HG02678 (cell line): Measurements from ENCODE around the gene TRIP6.
"Not testable (repeated sequence)": the region's sequence is repeated elsewhere in the genome, so short reads cannot be mapped to it uniquely, and the experiment has no call there.

Experiments used
- ATAC-seq: cut with Tn5 transposase; IDR thresholded peaks from one replicate; pipeline ENCODE4 v1.9.1; 2021; ENCODE audit warnings: mild to moderate bottlenecking, moderate library complexity; ENCODE audit not compliant: unreplicated experiment

TRIP6 gene

GRCh38 chr7:100837099-100837836 is 29.9 kb upstream of the TRIP6 start:
- ATAC-seq, result peak; percentile 84

- ATAC-seq, result no peak
Measured at GRCh38 chr7:100839361-100839760, 27.8 kb upstream of the TRIP6 start.

GRCh38 chr7:100840470-100841100 is 26.6 kb upstream of the TRIP6 start:
- no peak for ATAC-seq

- ATAC-seq, result no peak
Measured at GRCh38 chr7:100847360-100847759, 19.8 kb upstream of the TRIP6 start.

GRCh38 chr7:100852048-100852872 is 14.9 kb upstream of the TRIP6 start, which contains the start of gene SLC12A9:
Gene SLC12A9, plus strand, starts transcription at chr7:100852713. Its CDS starts 1,485 bp downstream, at chr7:100854198.
- ATAC-seq, result peak; percentile 93

- no peak for ATAC-seq
Measured at GRCh38 chr7:100854146-100854895, 12.9 kb upstream of the TRIP6 start.

- not testable (repeated sequence) for ATAC-seq
Measured at GRCh38 chr7:100854899-100855298, 12.3 kb upstream of the TRIP6 start.

- no peak for ATAC-seq
Measured at GRCh38 chr7:100855515-100855914, 11.7 kb upstream of the TRIP6 start.

- no peak for ATAC-seq
Measured at GRCh38 chr7:100856871-100857282, 10.3 kb upstream of the TRIP6 start.

- ATAC-seq, result no peak
Measured at GRCh38 chr7:100859856-100860255, 7.3 kb upstream of the TRIP6 start.

- no peak for ATAC-seq
Measured at GRCh38 chr7:100860702-100861615, 6.2 kb upstream of the TRIP6 start.

GRCh38 chr7:100861616-100861985 is 5.6 kb upstream of the TRIP6 start:
- ATAC-seq, result no peak

- ATAC-seq, result no peak
Measured at GRCh38 chr7:100863406-100863950, 3.7 kb upstream of the TRIP6 start.

GRCh38 chr7:100864263-100864845 is 2.8 kb upstream of the TRIP6 start:
- no peak for ATAC-seq

- no peak for ATAC-seq
Measured at GRCh38 chr7:100865372-100865911, 1.7 kb upstream of the TRIP6 start.

- no peak for ATAC-seq
Measured at GRCh38 chr7:100865938-100866728, 1.1 kb upstream of the TRIP6 start.

- no peak for ATAC-seq
Measured at GRCh38 chr7:100866729-100867039, 503 bp upstream of the TRIP6 start.

- no peak for ATAC-seq
Measured at GRCh38 chr7:100867776-100868485, 744 bp downstream of the TRIP6 start.
